HEK293 (cell line): ENCODE measurements around the gene EIF5B.

Experiments used
- CTCF ChIP-seq: fragments of 450-650 bp; formaldehyde crosslinking; IDR thresholded peaks from 2 replicates; pipeline ENCODE4 v1.5.1; 2016; ENCODE audit warnings: missing biosample characterization, missing genetic modification characterization
- PRDM2 ChIP-seq: fragments of 450-650 bp; formaldehyde crosslinking; IDR thresholded peaks from 2 replicates; pipeline ENCODE4 v1.5.1; 2016; ENCODE audit warnings: missing biosample characterization, missing genetic modification characterization, borderline replicate concordance
- YY1 ChIP-seq: fragments of 450-650 bp; formaldehyde crosslinking; IDR thresholded peaks from 2 replicates; pipeline ENCODE4 v1.5.1; 2018; ENCODE audit warnings: missing biosample characterization, missing genetic modification characterization
- ZNF513 ChIP-seq: fragments of 450-650 bp; IDR thresholded peaks from 2 replicates; pipeline ENCODE4 v1.5.1; 2018; ENCODE audit warnings: missing biosample characterization, missing genetic modification characterization
- ZNF660 ChIP-seq: fragments of 450-650 bp; IDR thresholded peaks from 2 replicates; pipeline ENCODE4 v1.5.1; 2018; ENCODE audit warnings: missing biosample characterization, mild to moderate bottlenecking, missing genetic modification characterization

GRCh38 chr2:99422599-99422998, 85.4 kb downstream of the EIF5B start:
- TF ChIP-seq ZNF660 (tag by site-specific recombination): no peak
- no peak for TF ChIP-seq ZNF513
- TF ChIP-seq CTCF (tag by site-specific recombination): no peak
- TF ChIP-seq YY1 (tag by site-specific recombination): no peak
- TF ChIP-seq PRDM2 (tag by site-specific recombination): no peak
